CD14-positive monocyte (primary cell): Measurements from ENCODE around the gene ZNF557. TPM values are rescaled to one million over a fixed set of nuclear protein-coding genes. Genes with fewer than 3 reads are reported as not detected.
A peak's percentile ranks its signal among the peaks of the same experiment; 100 is the strongest.
"Not testable (repeated sequence)": the region's sequence is repeated elsewhere in the genome, so short reads cannot be mapped to it uniquely, and the experiment has no call there.

ENCODE experiments used
- DNase-seq, 3 donors: peaks; one replicate each; pipeline ENCODE4 v3.0.0-alpha.2; 2011 to 2022
- H2AFZ ChIP-seq: 2 replicates; pipeline ENCODE4 v1.6.0; 2012; ENCODE audit warnings: mild to moderate bottlenecking, low read depth, low read length, inconsistent platforms; ENCODE audit not compliant: insufficient read depth, poor library complexity, severe bottlenecking
- H3K27ac ChIP-seq, 2 donors: 1 replicate in 1 of 2; 2 replicates in 1 of 2; pipeline ENCODE4 v1.5.1; 2012 to 2013; ENCODE audit warnings: low read length in 2 of 2, control low read depth in 1 of 2, inconsistent platforms in 1 of 2, low read depth in 1 of 2, mild to moderate bottlenecking in 1 of 2
- H3K27me3 ChIP-seq, 2 donors: one replicate each; pipeline versions ENCODE4 v1.6.0 to v1.6.1; 2011 to 2013; ENCODE audit warnings: low read length in 2 of 2; ENCODE audit not compliant: control insufficient read depth in 2 of 2, insufficient read depth in 2 of 2
- H3K36me3 ChIP-seq, 2 donors: replicated peaks in 1 of 2; 1 replicate in 1 of 2; 2 replicates in 1 of 2; pipeline versions ENCODE4 v1.5.1 to v1.6.1; 2012 to 2013; ENCODE audit warnings: low read length in 2 of 2, control low read depth in 1 of 2, inconsistent platforms in 1 of 2, mild to moderate bottlenecking in 1 of 2; ENCODE audit not compliant: insufficient read depth in 2 of 2, control insufficient read depth in 1 of 2
- H3K4me1 ChIP-seq, 2 donors: 1 replicate in 1 of 2; 2 replicates in 1 of 2; pipeline versions ENCODE4 v1.5.1 to v1.6.1; 2012 to 2013; ENCODE audit warnings: low read length in 2 of 2, control low read depth in 1 of 2, inconsistent platforms in 1 of 2, mild to moderate bottlenecking in 1 of 2, moderate library complexity in 1 of 2; ENCODE audit not compliant: insufficient read depth in 2 of 2, control insufficient read depth in 1 of 2
- H3K4me2 ChIP-seq: replicated peaks from 2 replicates; pipeline ENCODE3; 2012; ENCODE audit warnings: low read length, moderate library complexity, mild to moderate bottlenecking; ENCODE audit not compliant: poor library complexity, severe bottlenecking; ENCODE audit errors: extremely low read depth
- H3K4me3 ChIP-seq, 3 experiments: fragments of 200-600 bp in 1 of 3; sonication (generic) in 1 of 3; replicated peaks in 1 of 3; 1 replicate in 2 of 3; 2 replicates in 1 of 3; pipeline ENCODE4 v1.5.1; 2011 to 2013; ENCODE audit warnings: low read length in 3 of 3, mild to moderate bottlenecking in 3 of 3, control low read depth in 2 of 3, low read depth in 2 of 3, inconsistent platforms in 1 of 3, moderate library complexity in 1 of 3
- H3K79me2 ChIP-seq: 2 replicates; pipeline ENCODE4 v1.6.0; 2012; ENCODE audit warnings: mild to moderate bottlenecking, control low read depth, inconsistent platforms, low read length, moderate library complexity; ENCODE audit not compliant: insufficient read depth
- H3K9ac ChIP-seq: 2 replicates; pipeline ENCODE4 v1.6.0; 2017; ENCODE audit warnings: low read length, mild to moderate bottlenecking; ENCODE audit not compliant: insufficient read depth, poor library complexity, severe bottlenecking
- H3K9me3 ChIP-seq, 2 donors: replicated peaks in 1 of 2; 1 replicate in 1 of 2; 2 replicates in 1 of 2; pipeline versions ENCODE4 v1.5.1 to v1.6.1; 2012 to 2013; ENCODE audit warnings: low read length in 2 of 2, control low read depth in 1 of 2; ENCODE audit not compliant: control insufficient read depth in 1 of 2, insufficient read depth in 1 of 2
- H4K20me1 ChIP-seq: 2 replicates; pipeline ENCODE4 v1.6.0; 2012; ENCODE audit warnings: mild to moderate bottlenecking, low read length, control low read depth, moderate library complexity; ENCODE audit not compliant: insufficient read depth
- H3K27ac Mint-ChIP-seq, 7 donors: one replicate each; pipeline ENCODE4 v1.8.0; 2020; ENCODE audit warnings: mild to moderate bottlenecking in 7 of 7, mixed read lengths in 7 of 7, moderate library complexity in 6 of 7, inconsistent platforms in 2 of 7
- H3K27me3 Mint-ChIP-seq, 3 donors: one replicate each; pipeline ENCODE4 v1.8.0; 2021 to 2022; ENCODE audit warnings: low read depth in 3 of 3, mild to moderate bottlenecking in 3 of 3, mixed read lengths in 3 of 3, moderate library complexity in 3 of 3, inconsistent platforms in 1 of 3
- H3K36me3 Mint-ChIP-seq, 2 donors: one replicate each; pipeline ENCODE4 v1.8.0; 2020; ENCODE audit warnings: mixed read lengths in 2 of 2, inconsistent platforms in 1 of 2, mild to moderate bottlenecking in 1 of 2
- H3K4me1 Mint-ChIP-seq: one replicate; pipeline ENCODE4 v1.8.0; 2020; ENCODE audit warnings: mild to moderate bottlenecking, mixed read lengths
- H3K4me3 Mint-ChIP-seq, 2 donors: one replicate each; pipeline ENCODE4 v1.8.0; 2020; ENCODE audit warnings: mild to moderate bottlenecking in 2 of 2, mixed read lengths in 2 of 2, moderate library complexity in 1 of 2
- H3K9me3 Mint-ChIP-seq, 7 donors: one replicate each; pipeline ENCODE4 v1.8.0; 2020 to 2022; ENCODE audit warnings: mixed read lengths in 7 of 7, mild to moderate bottlenecking in 6 of 7, moderate library complexity in 6 of 7, inconsistent platforms in 2 of 7
- WGBS: methylation state at CpG from one replicate; pipeline ENCODE4 v1.1.5; 2013; ENCODE audit warnings: missing lambda C conversion rate; ENCODE audit not compliant: insufficient coverage; 5-methylcytosine and 5-hydroxymethylcytosine counted together
- intact Hi-C, 2 donors: fragments of 100-400 bp; cut with micrococcal nuclease; formaldehyde crosslinking; loops; one replicate each; pipeline versions ENCODE4 v1.15.0 to v1.15.1; 2023
- polyA plus RNA-seq, 3 donors: library from polyadenylated mRNA; depleted of rRNA in 1 of 3; unstranded in 2 of 3; stranded (reverse) in 1 of 3; fragments of 300-500 nt in 2 of 3; fragments of >200 nt in 1 of 3; fragmentation: Illumina TruSeq in 2 of 3; gene quantifications; 1 replicate in 2 of 3; 2 replicates in 1 of 3; pipeline ENCODE4 v1.2.3, GENCODE V29; 2012 to 2021

ZNF557 gene
- polyA plus RNA-seq, 3 donors = 0.87 to 3.4 (median 1.7) TPM

GRCh38 chr19:7051421-7051820, 18.1 kb upstream of the ZNF557 start:
- H3K4me3 Mint-ChIP-seq, intact Hi-C loops, H3K4me2 ChIP-seq, H3K27me3 ChIP-seq, H3K9me3 ChIP-seq, H3K27ac Mint-ChIP-seq, H3K27ac ChIP-seq, H3K9me3 Mint-ChIP-seq, H3K79me2 ChIP-seq, H3K9ac ChIP-seq, H4K20me1 ChIP-seq, DNase-seq, H3K4me3 ChIP-seq, H3K27me3 Mint-ChIP-seq, H3K36me3 ChIP-seq, H3K4me1 ChIP-seq, H3K4me1 Mint-ChIP-seq, H3K36me3 Mint-ChIP-seq, H2AFZ ChIP-seq: not testable (repeated sequence)
- WGBS = no CpG with 5 or more reads among the region's 5 CpGs

- H2AFZ ChIP-seq, H3K4me3 Mint-ChIP-seq, H3K27ac ChIP-seq, DNase-seq, H3K79me2 ChIP-seq, H3K4me1 ChIP-seq, H3K27me3 Mint-ChIP-seq, H3K27ac Mint-ChIP-seq, H3K9ac ChIP-seq, H3K9me3 ChIP-seq, H3K4me1 Mint-ChIP-seq, H3K36me3 ChIP-seq, H3K4me3 ChIP-seq, H3K9me3 Mint-ChIP-seq, H3K27me3 ChIP-seq, H3K4me2 ChIP-seq, H4K20me1 ChIP-seq, intact Hi-C loops, H3K36me3 Mint-ChIP-seq: not testable (repeated sequence)
- WGBS = no CpG with 5 or more reads among the region's 7 CpGs
These were observed 16.6 kb upstream of the ZNF557 start for GRCh38 chr19:7052896-7053295.

- H3K4me1 Mint-ChIP-seq = not testable (repeated sequence)
- WGBS = 96% methylated on average over 4 of the region's 14 CpGs
These were observed 14.7 kb upstream of the ZNF557 start for GRCh38 chr19:7054635-7055368.

GRCh38 chr19:7055679-7056078, 13.8 kb upstream of the ZNF557 start:
- not testable (repeated sequence) for H3K4me1 Mint-ChIP-seq

More at GRCh38 chr19:7054635-7055368, 14.7 kb upstream of the ZNF557 start:
- H3K36me3 ChIP-seq, H3K4me1 ChIP-seq, H3K27ac Mint-ChIP-seq, H2AFZ ChIP-seq, H4K20me1 ChIP-seq, H3K27me3 Mint-ChIP-seq, H3K9me3 Mint-ChIP-seq, H3K9ac ChIP-seq, H3K4me3 ChIP-seq, H3K4me3 Mint-ChIP-seq, H3K27me3 ChIP-seq, DNase-seq, H3K4me2 ChIP-seq, H3K27ac ChIP-seq, H3K36me3 Mint-ChIP-seq, H3K9me3 ChIP-seq, H3K79me2 ChIP-seq, intact Hi-C loops: not testable (repeated sequence)

More at GRCh38 chr19:7055679-7056078, 13.8 kb upstream of the ZNF557 start:
- H2AFZ ChIP-seq, H3K27me3 ChIP-seq, H3K4me1 ChIP-seq, H3K36me3 Mint-ChIP-seq, H3K4me3 Mint-ChIP-seq, H4K20me1 ChIP-seq, intact Hi-C loops, H3K4me3 ChIP-seq, H3K27ac ChIP-seq, H3K27me3 Mint-ChIP-seq, H3K4me2 ChIP-seq, DNase-seq, H3K79me2 ChIP-seq, H3K9me3 Mint-ChIP-seq, H3K9me3 ChIP-seq, H3K9ac ChIP-seq, H3K36me3 ChIP-seq: not testable (repeated sequence)
- peak overlapping the region in 1 of 7 donors; percentile 24 for H3K27ac Mint-ChIP-seq
- WGBS = 100% methylated on average over 3 of the region's 14 CpGs
